ENCODE measurements around the gene MSH3.
"Not testable (repeated sequence)": the region's sequence is repeated elsewhere in the genome, so short reads cannot be mapped to it uniquely, and the experiment has no call there.

Gene MSH3

DNA sequence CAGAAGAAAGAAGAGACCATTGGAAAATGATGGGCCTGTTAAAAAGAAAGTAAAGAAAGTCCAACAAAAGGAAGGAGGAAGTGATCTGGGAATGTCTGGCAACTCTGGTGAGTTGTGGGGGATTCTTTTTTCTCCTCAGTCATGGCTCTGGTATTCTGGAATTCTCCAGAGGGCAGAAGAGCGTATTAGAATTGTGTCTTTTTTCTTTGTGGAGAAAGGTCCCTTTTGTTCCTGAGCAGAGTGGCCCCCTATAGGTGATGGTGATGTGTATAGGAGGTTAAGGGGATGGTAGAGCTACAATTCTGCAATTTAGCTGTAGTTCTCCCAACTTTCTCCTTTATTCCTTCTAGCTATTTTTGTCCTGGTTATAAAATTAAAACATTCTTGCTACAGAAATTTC is 2.0 kb downstream of the MSH3 start:
- no peak for DNase-seq

DNA sequence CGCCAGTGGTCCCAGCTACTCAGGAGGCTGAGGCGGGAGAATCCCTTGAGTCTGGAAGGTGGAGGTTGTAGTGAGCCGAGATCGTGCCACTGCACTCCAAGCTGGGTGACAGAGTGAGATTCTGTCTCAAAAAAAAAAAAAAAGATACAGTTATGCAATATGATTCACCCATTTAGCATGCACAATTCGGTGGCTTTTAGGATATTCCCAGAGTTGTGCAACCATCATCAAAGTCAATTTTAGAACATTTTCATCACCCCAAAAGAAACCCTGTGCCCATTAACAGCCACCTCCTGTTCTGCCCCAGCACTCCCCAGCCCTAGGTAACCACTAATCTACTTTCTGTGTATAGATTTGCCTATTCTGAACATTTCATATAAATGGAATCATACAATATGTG is 4.7 kb downstream of the MSH3 start:
- DNase-seq, result no peak

DNA sequence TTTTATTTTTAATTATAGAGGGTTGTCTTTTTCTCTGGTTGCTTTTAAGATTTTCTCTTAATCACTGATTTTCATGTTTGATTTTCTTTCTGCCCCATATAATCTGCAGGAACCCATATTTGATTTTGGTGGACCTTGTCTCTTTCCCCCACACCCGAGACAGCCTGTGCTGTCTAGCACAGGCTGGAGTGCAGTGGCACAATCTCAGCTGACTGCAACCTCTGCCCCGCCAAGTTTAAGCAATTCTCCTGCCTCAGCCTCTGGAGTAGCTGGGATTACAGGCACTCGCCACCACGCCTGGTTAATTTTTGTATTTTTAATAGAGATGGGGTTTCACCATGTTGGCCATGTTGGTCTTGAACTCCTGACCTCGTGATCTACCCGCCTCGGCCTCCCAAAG is 6.2 kb downstream of the MSH3 start:
- DNase-seq, result not testable (repeated sequence)

DNA sequence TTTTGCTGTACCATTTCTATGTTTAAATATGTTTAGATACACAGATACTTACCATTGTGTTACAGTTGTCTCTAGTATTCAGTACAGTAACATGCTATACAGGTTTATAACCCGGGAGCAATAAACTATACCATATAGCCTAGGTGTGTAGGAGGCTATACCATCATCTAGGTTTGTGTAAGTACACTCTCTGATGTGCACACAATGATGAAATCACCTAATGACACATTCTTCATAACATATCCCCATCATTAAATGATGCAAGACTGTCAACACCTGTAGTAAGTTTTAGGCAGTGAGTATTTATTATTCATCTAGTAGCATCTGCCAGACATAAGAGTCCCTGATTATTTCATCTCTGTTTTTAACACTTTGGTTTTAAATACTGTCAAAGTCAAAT is 7.7 kb downstream of the MSH3 start:
- no peak for DNase-seq

DNA sequence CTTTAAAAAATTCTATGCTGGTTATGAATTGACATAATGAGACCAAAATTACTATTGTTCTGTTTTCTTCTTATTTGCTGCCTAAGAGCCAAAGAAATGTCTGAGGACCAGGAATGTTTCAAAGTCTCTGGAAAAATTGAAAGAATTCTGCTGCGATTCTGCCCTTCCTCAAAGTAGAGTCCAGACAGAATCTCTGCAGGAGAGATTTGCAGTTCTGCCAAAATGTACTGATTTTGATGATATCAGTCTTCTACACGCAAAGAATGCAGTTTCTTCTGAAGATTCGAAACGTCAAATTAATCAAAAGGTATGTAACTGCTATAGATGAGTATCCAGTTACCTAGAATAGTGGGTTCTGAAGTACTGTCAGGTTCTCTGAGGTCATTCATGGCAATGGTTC is 10.6 kb downstream of the MSH3 start:
- DNase-seq, result no peak

DNA sequence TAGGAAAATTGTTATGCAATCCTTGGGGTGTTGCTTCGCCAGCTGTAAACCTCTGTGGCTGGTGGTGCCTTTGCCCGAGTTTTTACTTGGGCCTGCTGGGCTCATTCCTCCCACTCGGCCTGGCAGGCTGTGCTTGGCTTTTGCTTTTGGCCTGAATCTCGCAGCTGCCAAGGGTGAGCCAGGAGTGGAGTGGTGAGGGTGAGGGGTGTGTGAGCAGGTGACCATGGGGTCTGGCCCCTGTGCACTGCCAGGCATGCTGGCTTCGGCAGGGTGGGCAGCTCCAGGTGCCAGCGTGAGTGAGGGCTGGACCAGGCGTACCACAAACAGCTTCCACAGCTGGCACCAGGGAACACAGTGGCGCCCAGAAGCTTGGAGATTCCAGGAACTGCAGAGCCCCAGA is 12.9 kb downstream of the MSH3 start:
- DNase-seq, result no peak

DNA sequence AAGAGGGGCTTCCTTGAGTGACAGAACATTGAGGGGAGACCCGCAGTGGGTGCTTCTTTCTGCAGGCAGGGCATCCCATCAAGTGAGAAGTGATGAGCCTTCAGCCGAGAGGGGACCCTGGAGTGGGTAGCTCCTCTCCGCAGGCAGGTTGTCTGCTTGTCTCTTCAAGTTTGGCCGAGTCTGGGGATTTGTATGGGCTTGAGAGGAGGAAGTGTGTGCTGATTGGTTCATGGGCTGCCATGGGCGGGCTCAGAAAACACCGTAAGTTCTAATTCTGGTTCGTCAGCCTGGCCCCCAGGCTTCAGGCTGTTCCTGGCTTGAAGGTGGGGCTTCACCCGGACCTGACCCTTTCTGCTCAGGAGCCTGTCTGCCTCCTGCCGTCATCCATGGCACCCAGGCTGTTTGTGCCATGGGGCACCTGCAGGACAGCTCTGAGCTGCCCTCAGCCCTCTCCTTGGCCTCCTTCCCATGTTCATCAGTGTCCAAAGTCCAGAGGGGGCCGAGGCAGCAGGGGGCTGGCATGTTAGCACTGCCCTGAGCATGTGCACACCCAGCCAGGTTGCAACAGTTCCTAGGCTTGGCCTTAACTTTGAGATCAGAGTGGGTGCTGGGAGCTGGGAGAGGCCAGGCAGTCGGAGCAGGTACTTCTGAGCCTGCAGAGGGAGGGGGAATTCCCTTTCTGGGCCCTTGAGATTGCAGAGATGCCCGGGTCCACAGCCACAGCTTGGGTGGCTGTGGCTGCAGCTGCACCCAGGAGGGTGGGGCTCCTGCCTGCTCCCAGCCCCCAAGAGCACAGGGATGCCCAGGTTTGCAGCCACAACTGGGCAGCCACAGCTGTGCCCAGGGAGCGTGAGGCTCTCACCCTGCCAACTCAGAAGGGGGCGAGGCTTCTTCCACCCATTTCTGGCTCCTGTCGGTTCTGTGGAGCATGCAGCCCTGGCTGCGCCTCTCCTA is 13.8 kb downstream of the MSH3 start:
- peak in 2 of 56 donors; percentile 0 to 8 for DNase-seq

DNA sequence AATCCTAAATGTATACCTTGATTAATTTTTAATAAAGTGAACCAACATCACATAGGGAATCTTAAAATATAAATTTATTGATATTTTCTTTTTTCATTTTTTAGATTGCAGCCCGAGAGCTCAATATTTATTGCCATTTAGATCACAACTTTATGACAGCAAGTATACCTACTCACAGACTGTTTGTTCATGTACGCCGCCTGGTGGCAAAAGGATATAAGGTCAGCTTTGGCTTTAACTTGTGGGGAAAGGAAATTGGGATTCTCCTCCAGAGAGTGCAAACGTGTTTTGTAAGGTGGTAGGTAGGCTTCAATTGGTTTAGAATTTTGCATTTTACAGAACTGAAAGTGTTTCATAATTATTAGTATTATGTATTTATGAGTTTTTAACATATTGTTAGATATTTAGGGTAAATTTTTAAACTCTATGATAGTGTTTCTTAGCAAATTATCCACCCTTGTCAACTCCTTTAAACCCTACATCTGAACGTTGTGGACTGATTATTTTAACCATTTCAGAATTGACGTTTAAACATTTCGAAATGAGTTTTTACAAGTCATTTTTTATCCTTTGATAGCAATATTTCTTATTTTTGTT is 17.8 kb downstream of the MSH3 start:
- DNase-seq, result peak in 35 of 56 donors; percentile 0 to 76 (median 22)

DNA sequence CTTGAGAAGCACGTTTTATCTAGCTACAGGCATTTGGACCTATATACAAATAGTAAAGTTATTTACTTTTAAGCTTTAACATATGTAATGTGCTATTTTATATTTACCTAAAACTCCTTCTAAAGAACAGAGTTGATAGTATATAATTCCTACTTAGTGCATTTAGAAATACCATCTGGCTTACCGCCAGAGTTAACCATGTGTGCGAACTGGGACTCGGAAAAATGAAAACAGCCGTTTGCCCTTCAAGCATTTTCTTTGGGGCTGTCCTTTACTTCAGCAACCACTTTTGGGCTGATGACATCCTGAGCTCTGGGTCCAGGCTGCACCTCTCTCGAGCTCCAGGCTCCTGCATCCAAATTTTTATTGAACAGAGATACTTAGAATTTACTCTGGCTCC is 22.3 kb downstream of the MSH3 start:
- no peak for DNase-seq

DNA sequence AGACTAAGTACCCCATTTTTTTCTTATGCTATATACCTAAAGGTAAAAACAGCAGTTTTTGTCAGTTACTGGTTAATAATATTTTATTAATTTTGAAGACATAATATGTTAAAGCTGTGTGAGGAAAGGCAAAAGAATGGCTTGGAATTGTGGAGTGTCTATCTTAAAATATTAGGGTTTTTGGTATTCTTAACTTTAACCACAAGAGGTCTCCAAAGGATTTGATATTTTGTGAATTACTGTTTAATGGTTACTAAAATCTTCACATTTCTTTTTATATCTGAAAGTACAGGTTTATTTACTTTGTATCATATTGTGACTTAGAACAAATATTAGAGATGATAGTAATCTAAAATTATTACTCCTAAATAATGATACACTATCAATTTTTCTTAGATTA is 32.3 kb downstream of the MSH3 start:
- no peak for DNase-seq

DNA sequence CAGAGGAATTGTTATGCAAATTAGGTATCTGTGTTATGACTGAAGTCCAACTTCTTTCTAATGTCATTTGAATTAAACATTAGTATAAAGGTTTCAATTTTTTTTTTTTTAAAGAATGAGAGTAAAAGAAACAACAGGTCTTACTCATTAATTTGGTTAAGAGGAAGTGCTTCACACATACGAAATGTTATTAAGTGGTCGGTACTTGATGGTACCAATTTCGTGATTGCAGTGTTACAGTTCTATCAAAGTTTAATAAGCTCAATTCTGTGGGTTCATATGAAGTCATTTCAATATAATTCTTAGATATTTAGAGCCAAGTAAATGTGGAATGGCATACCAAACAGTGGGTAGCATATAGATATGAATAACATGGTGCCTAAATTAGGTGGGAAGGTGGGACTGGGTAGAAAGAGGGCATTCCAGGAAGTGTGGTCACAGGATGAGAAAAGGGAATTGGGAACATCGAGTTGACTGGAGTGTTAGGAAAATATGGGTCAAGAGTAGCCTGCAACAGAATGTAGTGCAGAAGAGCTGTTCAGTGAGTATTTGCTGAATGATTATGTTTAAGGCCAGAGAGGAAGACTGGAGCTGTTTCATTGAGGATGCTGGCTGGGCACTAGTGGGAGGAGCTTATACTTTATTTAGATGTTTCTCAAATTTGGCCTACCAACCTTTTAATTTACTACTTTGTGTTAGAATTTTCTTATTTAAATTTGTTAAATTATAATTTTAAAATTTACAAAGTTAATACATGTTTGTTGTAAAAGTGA is 34.4 kb downstream of the MSH3 start:
- no peak for DNase-seq

DNA sequence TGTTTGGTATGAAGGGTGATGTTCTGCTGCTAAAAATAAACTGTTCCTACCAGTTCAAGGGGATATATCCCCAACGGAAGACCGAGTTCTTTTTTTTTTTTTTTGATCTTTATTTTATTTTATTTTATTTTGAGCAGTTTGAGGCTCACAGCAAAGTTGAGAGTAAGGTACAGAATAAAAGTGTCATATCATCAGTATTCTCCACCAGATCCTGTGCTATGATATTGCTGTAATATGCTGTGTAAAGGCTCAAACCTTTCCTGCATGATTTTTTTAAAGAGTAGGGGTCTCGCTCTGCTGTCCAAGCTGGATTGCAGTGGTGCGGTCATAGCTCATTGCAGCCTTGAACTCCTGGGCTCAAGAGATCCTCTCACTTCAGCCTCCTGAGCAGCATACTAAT is 35.2 kb downstream of the MSH3 start:
- no peak for DNase-seq

DNA sequence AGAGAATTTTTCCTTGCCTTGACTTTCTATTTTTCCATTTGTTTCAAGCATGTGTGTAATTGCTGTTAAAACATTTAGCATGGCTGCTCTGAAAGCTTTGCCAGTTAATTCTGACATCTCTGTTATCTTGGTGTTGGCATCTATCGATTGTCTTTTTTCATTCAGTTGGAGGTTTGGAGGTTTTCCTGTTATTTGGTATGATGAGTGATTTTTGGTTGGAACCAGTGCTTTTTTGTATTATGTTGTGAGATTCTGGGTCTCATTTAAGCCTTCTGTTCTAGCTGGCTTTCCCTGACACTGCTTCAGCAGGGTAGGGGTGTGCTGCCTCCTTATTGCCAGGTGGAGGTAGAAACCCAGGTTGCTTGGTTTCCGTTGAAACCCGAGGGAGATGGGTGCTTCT is 41.2 kb downstream of the MSH3 start:
- DNase-seq, result no peak

DNA sequence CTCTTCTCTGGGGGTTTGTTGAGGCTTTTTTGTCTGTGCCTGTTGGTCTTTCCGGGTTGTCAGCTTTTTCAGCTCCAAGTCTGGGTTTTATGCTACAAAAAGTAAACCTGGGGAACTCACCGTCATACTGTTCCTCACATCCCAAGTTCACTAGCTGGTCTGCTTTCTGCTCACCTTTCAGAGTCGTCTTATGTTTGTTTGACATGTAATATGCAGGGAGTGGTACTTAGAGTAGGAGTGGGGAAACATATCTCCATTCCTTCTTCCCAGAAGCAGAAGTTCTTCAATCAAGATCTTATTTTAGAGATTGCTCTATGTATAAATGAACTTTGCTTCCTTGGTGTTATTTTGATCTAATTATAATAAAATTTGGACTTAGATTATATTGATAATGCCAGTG is 42.0 kb downstream of the MSH3 start:
- DNase-seq, result no peak

DNA sequence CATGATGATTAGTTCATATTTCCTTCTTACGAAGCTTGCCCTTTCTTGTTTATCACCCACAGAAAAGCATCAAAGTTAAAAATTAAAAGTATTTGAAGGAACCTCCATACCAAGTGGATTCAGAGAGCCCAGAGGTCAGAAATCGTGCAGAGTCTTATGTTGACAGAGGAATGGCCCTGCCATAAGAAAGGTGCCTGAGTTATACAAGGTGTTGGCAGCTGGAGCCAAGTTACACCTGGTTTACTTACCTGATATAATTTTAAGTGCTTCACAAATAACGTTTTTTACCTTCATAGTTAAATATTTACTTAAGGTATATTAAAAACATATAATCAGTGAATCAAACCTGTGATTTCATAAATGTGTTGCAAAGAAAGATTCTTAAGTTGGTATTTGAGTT is 42.6 kb downstream of the MSH3 start:
- DNase-seq, result no peak

DNA sequence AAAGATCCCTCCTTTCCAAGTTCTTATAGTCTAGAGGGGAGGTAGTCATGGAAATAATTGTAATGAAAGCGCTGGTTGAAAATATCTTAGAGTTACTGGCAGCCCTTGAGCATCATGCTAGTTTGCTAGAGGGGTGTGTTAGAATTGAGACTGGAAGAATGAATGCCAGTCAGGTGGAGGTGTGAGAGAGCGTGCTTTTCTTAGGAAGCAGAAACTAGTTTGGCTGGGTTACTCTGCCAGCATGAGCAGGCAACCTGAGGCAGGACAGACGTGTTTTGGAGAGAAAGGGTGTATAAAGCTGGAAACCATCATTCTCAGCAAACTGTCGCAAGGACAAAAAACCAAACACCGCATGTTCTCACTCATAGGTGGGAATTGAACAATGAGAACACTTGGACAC is 43.9 kb downstream of the MSH3 start:
- no peak for DNase-seq

DNA sequence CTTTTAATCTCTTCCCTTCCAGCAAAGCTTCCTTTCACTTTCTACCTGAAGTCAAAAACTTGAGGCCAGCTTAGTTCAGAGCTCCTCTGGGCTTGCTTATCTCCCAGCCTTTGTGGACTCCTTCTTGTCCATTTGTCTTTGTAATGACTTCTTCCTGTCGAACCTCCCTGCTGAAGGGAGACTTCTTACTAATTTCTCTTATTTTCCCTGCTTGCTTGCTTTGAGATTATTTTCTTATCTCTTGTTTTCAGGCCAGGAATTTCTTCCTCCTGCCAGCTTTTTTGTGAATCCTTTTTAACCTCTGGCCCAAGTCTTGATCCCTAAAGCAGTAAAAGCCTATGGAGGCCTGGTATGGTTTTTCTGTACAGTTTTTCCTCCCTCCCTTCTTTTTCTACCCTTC is 47.1 kb downstream of the MSH3 start:
- DNase-seq, result no peak

DNA sequence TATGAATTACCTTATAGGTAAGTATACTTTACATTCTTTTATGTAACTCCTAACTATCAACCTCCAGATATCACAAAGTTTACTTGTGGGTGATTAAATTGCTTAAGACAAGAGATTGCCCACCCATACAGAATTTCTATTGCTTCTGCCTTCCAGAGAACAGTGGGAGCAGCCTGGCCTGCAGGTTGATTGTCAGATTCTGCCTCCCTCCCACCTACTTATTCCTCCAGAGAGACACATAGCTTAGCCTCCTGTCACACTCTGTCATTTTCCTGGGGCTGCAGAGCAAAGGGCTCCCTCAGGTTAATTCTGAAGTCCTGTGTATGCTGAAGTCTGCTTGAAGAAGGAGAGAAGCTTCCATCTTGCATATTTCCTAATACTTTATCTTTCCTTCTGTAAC is 48.8 kb downstream of the MSH3 start:
- no peak for DNase-seq

DNA sequence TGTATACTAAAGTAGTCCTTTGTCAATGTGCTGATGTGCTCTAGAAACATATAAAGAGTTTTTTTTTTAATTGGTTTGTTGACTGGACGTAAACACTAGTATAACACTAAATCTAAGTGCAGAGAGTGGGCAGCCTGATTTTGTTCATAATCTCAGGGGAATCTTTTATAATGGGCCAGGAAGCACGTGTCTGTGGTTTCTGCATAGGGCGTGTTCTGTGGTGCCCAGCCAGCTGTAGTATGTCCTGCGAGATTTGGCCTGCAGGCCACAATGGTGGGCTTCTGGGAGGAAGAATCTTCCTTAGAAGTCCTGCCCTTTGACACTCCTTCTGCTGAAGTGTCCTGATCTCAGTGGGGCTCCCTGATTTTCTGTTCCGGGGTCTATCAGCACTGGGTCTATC is 49.3 kb downstream of the MSH3 start:
- no peak for DNase-seq

DNA sequence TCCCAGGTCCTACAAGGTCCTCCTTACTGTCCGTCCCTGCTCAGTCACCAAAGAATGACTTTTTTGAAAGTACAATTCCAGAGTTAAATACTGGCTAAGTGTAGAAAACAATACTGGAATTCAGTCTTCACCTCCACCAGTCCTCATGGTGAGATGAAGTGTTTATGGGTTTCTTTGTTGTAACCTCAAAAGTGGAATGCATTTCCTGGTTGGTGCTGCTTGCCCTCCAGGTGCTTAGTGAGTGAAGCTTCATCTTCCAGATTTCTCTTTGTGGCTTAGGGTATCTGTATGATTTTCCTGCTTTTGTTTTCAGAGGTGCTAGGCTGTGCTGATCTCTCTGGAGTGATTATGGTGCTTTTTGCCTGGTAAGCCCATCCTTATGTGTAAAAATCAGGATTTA is 49.8 kb downstream of the MSH3 start:
- no peak for DNase-seq

DNA sequence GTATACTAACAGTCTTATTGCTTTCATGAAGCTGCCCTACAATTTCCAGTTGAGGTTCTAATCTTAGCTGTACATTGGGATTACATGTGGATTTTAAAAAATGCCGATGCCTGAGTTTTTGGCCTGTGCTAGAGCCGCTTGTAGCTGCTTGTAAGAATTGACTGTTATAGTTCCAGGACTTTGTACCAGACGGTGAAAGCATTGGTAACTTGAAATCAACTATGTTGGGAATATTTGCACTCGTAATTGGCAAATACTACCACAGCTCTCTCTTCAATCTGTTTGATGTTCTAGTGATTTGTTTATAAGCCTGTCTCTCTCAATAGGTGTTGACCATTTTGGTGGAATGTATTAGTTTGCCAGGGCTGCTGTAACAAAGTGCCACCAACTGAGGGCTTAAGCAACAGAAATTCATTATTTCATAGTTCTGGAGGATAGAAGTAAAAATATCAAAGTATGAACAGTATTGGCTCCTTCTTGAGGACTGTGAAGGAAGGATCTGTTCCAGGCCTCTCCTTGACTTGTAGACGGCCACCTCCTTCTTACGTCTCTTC is 50.8 kb downstream of the MSH3 start:
- no peak for DNase-seq

DNA sequence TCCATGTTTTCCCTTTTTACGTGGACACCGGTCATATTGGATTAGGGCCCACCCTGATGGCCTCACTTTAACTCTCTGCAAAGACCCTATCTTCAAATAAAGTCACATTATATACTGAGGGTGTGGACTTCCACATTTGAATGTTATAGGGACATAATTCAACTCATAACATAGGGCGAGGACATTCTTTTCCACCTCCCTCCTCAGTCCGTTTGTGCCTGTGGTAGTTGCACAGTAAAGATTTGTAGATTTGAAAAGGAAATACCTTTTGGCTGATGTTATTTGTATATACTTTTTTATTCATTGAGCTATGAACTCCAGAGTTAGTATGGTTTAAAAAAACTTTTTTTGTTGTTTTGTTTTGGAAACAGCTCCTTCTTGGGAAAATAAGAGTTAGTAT is 51.3 kb downstream of the MSH3 start:
- no peak for DNase-seq
